Stimulated activated CD4-positive, alpha-beta T cell treated with anti-CD3 and anti-CD28 coated beads, Interleukin-1b, Interleukin-23, amount 100 ng/mL, for 48 hours (primary cell): ENCODE data around the gene GP1BB.
A peak's percentile ranks its signal among the peaks of the same experiment; 100 is the strongest.
"Not testable (repeated sequence)": the region's sequence is repeated elsewhere in the genome, so short reads cannot be mapped to it uniquely, and the experiment has no call there.

Experiments
- DNase-seq: peaks from one replicate; pipeline ENCODE4 v3.0.0-alpha.2; 2020

The GP1BB gene

DNA sequence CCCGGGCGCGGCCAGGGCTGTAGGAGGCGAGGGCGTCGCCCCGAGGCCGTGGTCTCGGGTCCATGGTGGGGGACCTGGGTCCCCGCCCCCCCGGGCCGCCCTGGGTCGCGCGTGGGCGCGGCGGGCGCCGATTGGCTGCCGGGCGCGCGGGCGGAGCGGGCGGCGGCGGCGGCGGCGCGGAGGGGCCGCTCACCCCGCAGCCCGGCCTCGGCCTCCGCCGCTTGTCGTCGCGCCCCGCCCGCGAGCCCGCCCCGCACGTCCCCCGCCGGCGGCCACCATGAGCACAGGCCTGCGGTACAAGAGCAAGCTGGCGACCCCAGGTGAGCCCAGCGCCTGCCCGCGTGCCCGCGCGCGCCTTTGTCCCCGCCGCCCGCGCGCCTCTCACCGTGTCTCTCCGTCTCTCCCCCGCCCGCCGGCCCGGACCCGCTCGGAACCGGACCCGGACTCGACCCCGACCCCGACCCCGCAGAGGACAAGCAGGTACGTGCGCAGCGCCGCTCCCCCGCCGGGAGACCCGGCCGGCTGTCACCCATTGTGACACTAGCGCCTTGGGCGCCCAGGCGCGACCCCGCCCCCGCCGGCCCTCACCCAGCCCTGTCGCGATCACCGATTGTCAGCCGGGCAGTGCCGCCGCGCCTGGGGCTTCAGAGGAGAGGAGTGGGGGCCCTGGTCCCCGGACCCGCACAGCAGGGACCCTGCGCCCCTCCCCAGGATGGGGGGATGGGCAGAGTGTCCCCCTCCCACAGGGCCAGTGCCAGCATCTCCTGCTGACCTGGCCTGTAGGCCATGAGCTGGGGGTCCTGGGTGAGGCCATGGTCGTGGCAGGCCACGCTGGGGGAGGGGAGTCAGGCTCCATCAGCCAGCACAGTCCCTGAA is 8.8 kb upstream of the GP1BB start, which contains the start of gene SEPTIN5:
SEPTIN5 (plus strand) TSS at position 192 of the 876 bp plus-strand sequence; CDS start at position 278, 86 bp downstream.
- DNase-seq: no peak

DNA sequence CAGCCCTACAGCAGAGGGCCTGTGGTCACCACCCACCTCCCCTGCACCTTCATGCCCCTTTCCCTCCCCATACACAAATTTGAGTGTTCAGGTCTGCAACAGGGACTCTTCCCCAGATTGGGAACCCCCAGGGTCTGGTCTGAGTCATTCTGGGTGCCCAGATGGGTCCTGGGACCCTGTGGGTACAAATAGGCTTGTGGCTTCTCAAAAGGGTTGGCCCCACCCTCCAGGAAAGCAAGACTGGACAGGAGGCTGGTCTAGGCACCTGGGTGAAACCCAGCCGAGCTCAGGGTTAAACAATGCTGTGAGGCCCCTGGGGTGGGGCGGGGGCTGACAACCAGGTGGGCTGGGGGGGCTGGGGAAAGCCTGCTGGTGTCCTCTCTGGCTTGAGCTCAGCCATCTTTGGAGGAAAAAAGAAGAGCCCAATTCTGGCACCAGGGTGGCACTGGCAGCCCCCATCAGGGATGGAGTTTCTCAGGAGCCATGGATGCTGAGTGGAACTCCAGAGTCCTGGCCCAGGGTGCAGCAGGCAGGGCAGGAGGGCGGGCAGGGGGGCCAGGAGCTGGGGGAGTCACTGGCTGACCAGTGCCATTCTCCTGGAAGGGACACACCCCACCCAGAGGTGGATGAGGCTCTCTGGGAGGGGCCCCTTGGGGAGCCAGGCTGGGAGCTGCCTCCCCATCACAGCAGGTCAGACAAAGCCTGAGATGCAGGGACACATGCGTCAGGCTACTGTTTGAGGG is 8.0 kb upstream of the GP1BB start:
- no peak for DNase-seq

DNA sequence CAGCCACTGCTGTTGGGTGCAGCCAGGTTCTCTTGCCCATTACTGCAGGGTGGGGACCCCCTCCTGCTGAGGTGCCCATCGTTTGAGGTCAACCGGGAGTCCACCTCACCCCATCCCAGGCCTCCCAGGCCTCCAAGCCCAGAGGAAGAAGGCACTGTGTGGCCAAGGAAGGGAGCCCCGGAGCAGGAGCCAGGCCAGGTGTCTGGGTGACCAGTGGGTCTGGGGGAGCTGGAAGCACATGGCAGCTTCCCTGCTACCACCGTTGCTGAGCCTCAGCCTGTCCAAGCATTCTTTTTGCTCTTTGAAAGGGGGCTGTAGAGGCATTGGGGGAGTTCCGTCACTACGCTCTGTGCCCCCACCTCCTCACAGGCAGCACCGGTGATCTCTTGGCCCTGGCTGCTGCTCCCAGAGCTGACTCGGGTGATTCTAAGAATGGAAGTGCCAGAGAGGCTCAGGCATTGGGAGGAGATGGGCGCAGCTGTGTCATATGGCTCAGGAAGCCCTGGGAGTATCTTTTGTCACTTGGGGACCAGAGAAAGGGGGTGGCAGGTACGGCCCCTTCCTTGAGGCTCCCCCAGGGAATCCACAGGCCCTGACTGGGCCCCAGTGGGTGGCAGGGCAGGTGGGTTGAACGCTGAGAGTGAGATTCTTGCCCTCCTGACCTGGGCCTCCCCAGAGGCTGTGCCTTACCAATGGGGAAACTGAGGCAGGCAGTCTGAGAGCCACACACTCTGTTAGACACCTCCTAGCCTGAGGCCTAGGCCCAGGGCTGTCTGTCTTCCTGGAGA is 7.1 kb upstream of the GP1BB start:
- no peak for DNase-seq

DNA sequence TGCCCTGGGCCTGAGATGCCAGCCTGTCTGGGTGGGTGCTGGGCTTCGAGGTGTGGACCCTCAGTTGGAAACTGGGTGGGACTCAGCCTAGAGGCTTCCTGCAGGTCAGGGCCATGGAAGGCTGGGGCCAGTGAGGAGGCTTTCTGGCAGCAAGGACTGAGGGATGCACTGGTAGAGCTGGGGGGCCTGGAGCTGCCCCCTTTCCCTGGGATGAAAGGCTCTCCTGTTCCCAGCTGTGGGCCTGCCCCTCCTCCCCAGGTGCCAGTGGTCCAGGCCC is 6.6 kb upstream of the GP1BB start:
- no peak for DNase-seq

- DNase-seq: no peak
Measured at GRCh38 chr22:19717181-19717580, 6.2 kb upstream of the GP1BB start.

- DNase-seq: peak; percentile 70
Measured at GRCh38 chr22:19717691-19718455, 5.5 kb upstream of the GP1BB start.

GRCh38 chr22:19718456-19719049 is 4.8 kb upstream of the GP1BB start:
- DNase-seq: no peak

GRCh38 chr22:19719050-19719482 is 4.3 kb upstream of the GP1BB start:
- DNase-seq: no peak

- no peak for DNase-seq
Measured at GRCh38 chr22:19719488-19720021, 3.8 kb upstream of the GP1BB start.

GRCh38 chr22:19720150-19720827 is 3.0 kb upstream of the GP1BB start:
- no peak for DNase-seq

DNA sequence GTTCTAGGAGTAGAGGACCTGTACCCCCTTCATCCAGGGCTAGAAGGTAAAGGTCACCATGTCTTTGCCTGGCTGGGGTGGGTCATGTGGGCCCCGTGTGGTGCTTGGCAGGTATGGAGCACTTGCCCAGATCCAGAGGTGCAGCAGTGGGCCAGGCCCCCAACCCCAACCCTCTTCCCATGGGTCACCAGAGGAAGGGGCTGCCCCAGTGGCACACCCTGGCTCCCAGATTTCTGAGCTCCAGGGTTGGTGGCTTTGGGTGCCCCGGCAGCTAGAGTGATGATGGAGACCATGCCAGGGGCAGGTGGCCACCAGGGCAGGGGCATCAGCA is 2.4 kb upstream of the GP1BB start:
- no peak for DNase-seq

DNA sequence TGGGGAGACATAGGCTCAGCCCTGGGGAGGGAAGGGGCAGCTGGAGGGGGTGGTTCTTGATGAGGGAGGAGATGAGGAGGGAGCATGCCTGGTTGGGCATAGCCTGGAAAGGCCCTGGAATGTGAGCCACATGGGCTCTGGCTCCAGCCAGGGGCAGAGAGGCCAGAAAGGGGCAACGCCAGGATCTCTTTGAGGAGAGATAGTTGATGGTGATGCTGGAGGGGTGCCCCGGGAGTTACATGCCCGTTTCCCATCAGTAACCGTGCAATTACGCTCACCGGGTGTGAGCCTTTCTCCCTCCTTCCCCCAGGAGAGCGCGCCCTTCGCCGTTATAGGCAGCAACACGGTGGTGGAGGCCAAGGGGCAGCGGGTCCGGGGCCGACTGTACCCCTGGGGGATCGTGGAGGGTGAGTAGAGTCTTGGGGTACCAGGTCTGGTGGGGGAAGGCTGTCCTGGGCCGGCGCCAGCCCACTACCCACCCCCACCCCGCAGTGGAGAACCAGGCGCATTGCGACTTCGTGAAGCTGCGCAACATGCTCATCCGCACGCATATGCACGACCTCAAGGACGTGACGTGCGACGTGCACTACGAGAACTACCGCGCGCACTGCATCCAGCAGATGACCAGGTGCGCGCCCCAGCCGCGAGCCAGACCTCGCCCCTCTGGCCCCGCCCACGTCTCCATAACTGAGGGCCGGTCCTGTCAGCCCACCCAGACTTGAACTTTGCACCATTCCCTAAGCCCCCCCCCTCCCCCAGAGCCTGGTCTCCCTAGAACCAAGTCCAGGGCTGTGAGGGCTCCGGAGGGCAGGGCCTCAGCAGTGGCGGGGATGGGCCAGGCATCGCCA is 1.8 kb upstream of the GP1BB start:
- DNase-seq: no peak

GRCh38 chr22:19722178-19722981 is 959 bp upstream of the GP1BB start:
- DNase-seq: no peak

DNA sequence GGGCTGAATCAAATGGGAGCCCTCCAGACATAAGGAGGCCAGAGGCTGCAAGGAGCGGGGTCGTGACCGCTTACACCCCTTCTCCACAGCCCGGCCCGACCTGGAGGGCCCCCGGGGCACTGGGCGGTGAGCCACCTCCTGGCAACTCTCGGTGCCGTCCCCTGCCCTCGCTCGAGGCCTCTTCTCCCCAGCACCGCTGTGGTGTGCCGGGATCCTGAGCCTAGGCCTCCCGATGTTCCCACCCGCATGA is 432 bp upstream of the GP1BB start:
- DNase-seq: no peak

- peak; percentile 60 for DNase-seq
Measured at GRCh38 chr22:19723983-19724827, 866 bp downstream of the GP1BB start.

DNA sequence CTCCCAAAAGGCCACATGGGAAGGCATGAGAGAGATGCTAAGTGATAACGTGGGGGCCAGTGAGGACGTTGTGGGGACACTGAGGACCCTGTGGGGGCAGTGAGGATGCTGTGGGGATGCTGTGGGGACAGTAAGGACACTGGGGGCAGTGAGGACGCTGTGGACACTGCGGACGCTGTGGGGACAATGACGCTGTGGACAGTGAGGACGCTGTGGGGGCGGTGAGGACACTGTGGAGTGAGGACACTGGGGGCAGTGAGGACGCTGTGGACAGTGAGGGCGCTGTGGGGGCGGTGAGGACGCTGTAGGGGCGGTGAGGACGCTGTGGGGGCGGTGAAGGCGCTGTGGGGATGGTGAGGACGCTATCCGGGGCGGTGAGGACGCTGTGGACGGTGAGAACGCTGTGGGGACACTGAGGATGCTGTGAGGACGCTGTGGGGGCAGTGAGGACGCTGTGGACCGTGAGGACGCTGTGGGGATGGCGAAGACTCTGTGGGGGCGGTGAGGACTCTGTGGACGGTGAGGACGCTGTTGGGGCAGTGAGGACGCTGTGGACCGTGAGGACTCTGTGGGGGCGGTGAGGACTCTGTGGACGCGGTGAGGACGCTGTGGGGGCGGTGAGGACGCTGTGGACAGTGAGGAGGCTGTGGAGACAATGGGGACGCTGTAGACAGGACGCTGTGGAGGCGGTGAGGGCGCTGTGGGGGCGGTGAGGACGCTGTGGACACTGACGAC is 1.8 kb downstream of the GP1BB start:
- no peak for DNase-seq

- DNase-seq: not testable (repeated sequence)
Measured at GRCh38 chr22:19726064-19726788, 2.9 kb downstream of the GP1BB start.
